K562 (cell line): ENCODE data around the gene AKAP13. TPM values are rescaled to one million over a fixed set of nuclear protein-coding genes. Genes with fewer than 3 reads are reported as not detected.

Experiments used
- ATAC-seq: fragments of 200-7000 bp; cut with Tn5 transposase; 3 replicates; pipeline ENCODE4 v1.9.1; 2020; ENCODE audit warnings: moderate library complexity
- BruUV-seq: library from RNA; stranded (reverse); fragments of 400-500 nt; replicated peaks from 2 replicates; lab custom pipeline; 2021; lab: Mats Ljungman, UMichigan
- CTCF ChIA-PET: fragments of 300-600 bp; formaldehyde crosslinking; extraction: SDS; loops from one replicate; lab custom pipeline; 2021; ENCODE audit warnings: low intra/inter-chr PET ratio; lab: Yijun Ruan, JAX
- POLR2A ChIA-PET: fragments of 300-600, 350-650 bp; sonication (Branson Sonifier 250); formaldehyde crosslinking; extraction: SDS; loops from one replicate; lab custom pipeline; 2021; ENCODE audit warnings: antibody characterized with exemption, inconsistent platforms; lab: Yijun Ruan, JAX
- DNase-seq, 4 experiments: peaks; one replicate each; pipeline versions ENCODE4 v3.0.0 to v3.0.0-alpha.2; 2011 to 2018; ENCODE audit warnings: low spot score in 3 of 4, mixed read lengths in 3 of 4; ENCODE audit errors: extremely low read depth in 1 of 4
- FAIRE-seq: peaks from 2 replicates; lab custom pipeline; 2011; peaks lifted over from hg19 to GRCh38; lab: Jason Lieb, UNC
- H2AFZ ChIP-seq: 2 replicates; pipeline ENCODE4 v1.6.0; 2011; ENCODE audit warnings: low read depth, low read length, control low read depth, inconsistent platforms
- H3K27ac ChIP-seq: fragments of 200-600 bp; 3 replicates; pipeline ENCODE4 v1.8.0; 2011; ENCODE audit warnings: low read depth, mild to moderate bottlenecking, control low read depth, inconsistent platforms, low read length, moderate library complexity, mixed read lengths; ENCODE audit errors: extremely low read depth
- H3K27me3 ChIP-seq, 2 experiments: fragments of 300-600 bp in 1 of 2; 2 replicates in 1 of 2; 3 replicates in 1 of 2; pipeline versions ENCODE4 v1.6.0 to v1.8.0; 2011; ENCODE audit warnings: inconsistent platforms in 2 of 2, low read length in 2 of 2, mild to moderate bottlenecking in 1 of 2, mixed read lengths in 1 of 2, moderate library complexity in 1 of 2; ENCODE audit not compliant: control insufficient read depth in 2 of 2, insufficient read depth in 2 of 2
- H3K36me3 ChIP-seq: fragments of 300-600 bp; 3 replicates; pipeline ENCODE4 v1.8.0; 2011; ENCODE audit warnings: mild to moderate bottlenecking, low read length, inconsistent platforms; ENCODE audit not compliant: control insufficient read depth, insufficient read depth
- H3K4me1 ChIP-seq, 2 experiments: fragments of 200-600 bp in 1 of 2; replicated peaks in 1 of 2; 2 replicates in 1 of 2; 3 replicates in 1 of 2; pipeline versions ENCODE4 v1.5.1 to v1.8.0; 2011; ENCODE audit warnings: inconsistent platforms in 2 of 2, low read length in 2 of 2, mild to moderate bottlenecking in 1 of 2, mixed read lengths in 1 of 2, moderate library complexity in 1 of 2; ENCODE audit not compliant: control insufficient read depth in 2 of 2, insufficient read depth in 2 of 2
- H3K4me2 ChIP-seq: 2 replicates; pipeline ENCODE4 v1.6.1; 2011; ENCODE audit warnings: low read length, control low read depth, inconsistent platforms, mixed read lengths; ENCODE audit not compliant: insufficient read depth
- H3K4me3 ChIP-seq: fragments of 200-600 bp; sonication (generic), shearing (Covaris generic); 2 replicates; pipeline ENCODE4 v1.5.1; 2016; ENCODE audit warnings: control low read depth, inconsistent platforms
- H3K79me2 ChIP-seq: fragments of 200-600 bp; 3 replicates; pipeline ENCODE4 v1.8.0; 2011; ENCODE audit warnings: low read length, inconsistent platforms; ENCODE audit not compliant: control insufficient read depth, insufficient read depth
- H3K9ac ChIP-seq, 2 experiments: 2 replicates each; pipeline versions ENCODE4 v1.6.0 to v1.6.1; 2011; ENCODE audit warnings: low read depth in 2 of 2, low read length in 2 of 2, control low read depth in 1 of 2, inconsistent platforms in 1 of 2, mild to moderate bottlenecking in 1 of 2, mixed read lengths in 1 of 2; ENCODE audit not compliant: insufficient read depth in 1 of 2
- H3K9me1 ChIP-seq: one replicate; pipeline ENCODE4 v1.6.0; 2011; ENCODE audit warnings: inconsistent platforms, mild to moderate bottlenecking, low read length, moderate library complexity; ENCODE audit not compliant: control insufficient read depth, insufficient read depth
- H3K9me3 ChIP-seq: replicated peaks from 2 replicates; pipeline ENCODE4 v1.5.1; 2011; ENCODE audit warnings: low read depth, low read length, inconsistent platforms; ENCODE audit not compliant: control insufficient read depth, insufficient read depth
- H4K20me1 ChIP-seq: replicated peaks from 2 replicates; pipeline ENCODE4 v1.6.1; 2011; ENCODE audit warnings: low read length, inconsistent platforms, mixed read lengths; ENCODE audit not compliant: control insufficient read depth, insufficient read depth
- GTF2B ChIP-seq: IDR thresholded peaks from 2 replicates; pipeline ENCODE4 v1.6.1; 2011; ENCODE audit not compliant: insufficient read length; ENCODE audit errors: extremely low read depth
- WGBS: fragments of 100-300 bp; shearing (Covaris generic); methylation state at CpG from one replicate; pipeline ENCODE4 v1.1.6; 2016; ENCODE audit warnings: low coverage, mixed read lengths; ENCODE audit not compliant: insufficient coverage; ENCODE audit errors: missing lambda C conversion rate; 5-methylcytosine and 5-hydroxymethylcytosine counted together
- in situ Hi-C: fragments of 300-500 bp; cut with MboI; formaldehyde crosslinking; loops from 4 replicates; pipeline ENCODE4 v1.15.0; 2018; ENCODE audit warnings: inconsistent platforms, mixed read lengths
- intact Hi-C: fragments of 100-400 bp; cut with micrococcal nuclease; formaldehyde crosslinking; loops from 2 replicates; pipeline ENCODE4 v1.14.2; 2022
- polyA plus RNA-seq, 8 experiments: library from polyadenylated mRNA; depleted of rRNA in 4 of 8; stranded (reverse) in 5 of 8; unstranded in 3 of 8; fragments of >200 nt; fragmentation: Nextera tagmentation in 2 of 8; fragmentation: Illumina TruSeq in 1 of 8; extraction: Ambion mirVana in 2 of 8; extraction: Trizol in 1 of 8; gene quantifications; 2 replicates each; pipeline versions ENCODE4 v1.2.1 to v1.2.3, GENCODE V29; 2011 to 2014; ENCODE audit warnings: inconsistent platforms in 1 of 8, missing spikeins in 1 of 8
- total RNA-seq, 7 experiments: library from RNA; depleted of rRNA in 6 of 7; stranded (reverse); fragments of >200 nt in 6 of 7; fragmentation: Illumina TruSeq in 2 of 7; extraction: Trizol in 2 of 7; gene quantifications; 2 replicates each; pipeline versions ENCODE4 v1.2.1 to v1.2.3, GENCODE V29; 2011 to 2021; ENCODE audit warnings: low replicate concordance in 1 of 7

The AKAP13 gene
- total and polyA plus RNA-seq, 9 of the 15 experiments (the other 6 are each of a cell fraction or from before 2014, with no cell fraction given) = 0.03 to 1.7 (median 0.42) TPM

GRCh38 chr15:85766001-85766831 lies 385.8 kb downstream of the AKAP13 start:
- no peak for DNase-seq
- no peaks in the 10 kb centered on the region for H3K9me1 ChIP-seq
- in situ Hi-C loops (no loop called here), intact Hi-C loops (no loop called here)
- H3K9me3 ChIP-seq = no peaks in the 10 kb centered on the region
- TF ChIP-seq GTF2B = no peak
- ChIA-PET CTCF (no interaction called here), POLR2A (interaction anchor here (0.7 kb wide), 1 partner anchor 32 kb away, joined by 3 read pairs; no protein-coding TSS in a partner anchor)
- no peak overlapping the region for H3K27ac ChIP-seq
- H2AFZ ChIP-seq = no peak overlapping the region
- 1% methylated on average over 24 of the region's 24 CpGs for WGBS
- no peaks in the 10 kb centered on the region; the same call in 1 of the 2 replicates for H4K20me1 ChIP-seq
- no peaks in the 10 kb centered on the region for H3K36me3 ChIP-seq
- peaks cover 0 to 9% of the 10 kb centered on the region in 2 experiments; a peak in 1 of 5 replicates for H3K4me1 ChIP-seq
- no peak overlapping the region for H3K4me2 ChIP-seq
- no TSS peak for BruUV-seq
- no peak overlapping the region for H3K9ac ChIP-seq
- H3K4me3 ChIP-seq = no peak overlapping the region
- no peak for ATAC-seq
- H3K79me2 ChIP-seq = no peaks in the 10 kb centered on the region
- H3K27me3 ChIP-seq = peaks cover 9 to 71% of the 10 kb centered on the region in 2 experiments; a peak in 4 of 5 replicates
- FAIRE-seq = no peak
